IPS-18c (cell line): ENCODE results near the gene LITAFD.
"Not testable (repeated sequence)": the region's sequence is repeated elsewhere in the genome, so short reads cannot be mapped to it uniquely, and the experiment has no call there.

Source experiments
- H3K4me3 ChIP-seq: 2 replicates; pipeline ENCODE4 v1.7.0; 2013; ENCODE audit warnings: low read depth, mild to moderate bottlenecking, low read length, moderate library complexity; ENCODE audit not compliant: insufficient read depth
- H3K9me3 ChIP-seq: one replicate; pipeline ENCODE4 v1.6.1; 2013; ENCODE audit warnings: mild to moderate bottlenecking, low read length, moderate library complexity; ENCODE audit not compliant: control insufficient read depth, insufficient read depth

The LITAFD gene

GRCh38 chr16:8904018-8904430 lies 21.9 kb downstream of the LITAFD start:
- Histone ChIP-seq H3K4me3 (no peak overlapping the region), H3K9me3 (no peaks in the 10 kb centered on the region)

- Histone ChIP-seq H3K4me3 (no peak overlapping the region), H3K9me3 (no peaks in the 10 kb centered on the region)
Measured at GRCh38 chr16:8905168-8905762, 23.1 kb downstream of the LITAFD start.

- Histone ChIP-seq H3K9me3 (no peaks in the 10 kb centered on the region), H3K4me3 (no peak overlapping the region)
Measured at GRCh38 chr16:8905795-8906591, 23.8 kb downstream of the LITAFD start.

GRCh38 chr16:8907096-8907495 lies 24.9 kb downstream of the LITAFD start:
- Histone ChIP-seq H3K4me3 (no peak overlapping the region), H3K9me3 (no peaks in the 10 kb centered on the region)

- H3K4me3 ChIP-seq = no peak overlapping the region
Measured at GRCh38 chr16:8908810-8909468, 26.8 kb downstream of the LITAFD start.

GRCh38 chr16:8910811-8911210 lies 28.7 kb downstream of the LITAFD start:
- H3K9me3 ChIP-seq = no peaks in the 10 kb centered on the region
- no peak overlapping the region for H3K4me3 ChIP-seq

More at GRCh38 chr16:8908810-8909468, 26.8 kb downstream of the LITAFD start:
- no peaks in the 10 kb centered on the region for H3K9me3 ChIP-seq

- Histone ChIP-seq H3K4me3 (no peak overlapping the region), H3K9me3 (no peaks in the 10 kb centered on the region)
Measured at GRCh38 chr16:8912793-8913192, 30.6 kb downstream of the LITAFD start.

GRCh38 chr16:8914098-8914497 lies 31.9 kb downstream of the LITAFD start:
- H3K9me3 ChIP-seq = no peaks in the 10 kb centered on the region
- no peak overlapping the region for H3K4me3 ChIP-seq

- Histone ChIP-seq H3K4me3 (no peak overlapping the region), H3K9me3 (no peaks in the 10 kb centered on the region)
Measured at GRCh38 chr16:8915722-8916301, 33.7 kb downstream of the LITAFD start.

GRCh38 chr16:8916541-8917225 lies 34.5 kb downstream of the LITAFD start:
- no peaks in the 10 kb centered on the region for H3K9me3 ChIP-seq
- H3K4me3 ChIP-seq = no peak overlapping the region

GRCh38 chr16:8917336-8917735 lies 35.2 kb downstream of the LITAFD start:
- H3K4me3 ChIP-seq, H3K9me3 ChIP-seq: not testable (repeated sequence)

GRCh38 chr16:8919089-8919933 lies 37.2 kb downstream of the LITAFD start:
- no peak overlapping the region for H3K4me3 ChIP-seq
- H3K9me3 ChIP-seq = no peaks in the 10 kb centered on the region

GRCh38 chr16:8919934-8920462 lies 37.8 kb downstream of the LITAFD start:
- Histone ChIP-seq H3K9me3 (no peaks in the 10 kb centered on the region), H3K4me3 (no peak overlapping the region)

- no peaks in the 10 kb centered on the region for H3K9me3 ChIP-seq
Measured at GRCh38 chr16:8920645-8921346, 38.6 kb downstream of the LITAFD start.

GRCh38 chr16:8921347-8921984 lies 39.3 kb downstream of the LITAFD start:
- no peaks in the 10 kb centered on the region for H3K9me3 ChIP-seq
- no peak overlapping the region for H3K4me3 ChIP-seq

More at GRCh38 chr16:8920645-8921346, 38.6 kb downstream of the LITAFD start:
- no peak overlapping the region for H3K4me3 ChIP-seq
